ENCODE data around the gene ZNF726.

GRCh38 chr19:23943411-23943810 is 28.7 kb downstream of the ZNF726 start:
- no peak for TF ChIP-seq CTCF (IDR thresholded peaks at IDR 0.05)
- no peak for TF ChIP-seq POLR2A (IDR thresholded peaks at IDR 0.05)
